Measurements from ENCODE around the gene ROS1. TPM values are rescaled to one million over a fixed set of nuclear protein-coding genes. Genes with fewer than 3 reads are reported as not detected.

The ROS1 gene
- polyA plus RNA-seq, 3 donors = not detected

GRCh38 chr6:117472667-117473066 is 46.9 kb upstream of the ROS1 start:
- H3K36me3 Mint-ChIP-seq = no peaks in the 10 kb centered on the region
- Histone ChIP-seq H3K79me2 (ENCODE audit: insufficient read depth, low read length) (no peaks in the 10 kb centered on the region), H3K4me1 (ENCODE audit: control insufficient read depth in 1 of 2, insufficient read depth in 2 of 2, low read length in 2 of 2) (peaks cover 0 to 11% of the 10 kb centered on the region in 2 donors), H3K27me3 (ENCODE audit: control insufficient read depth in 2 of 2, insufficient read depth in 2 of 2, low read length in 2 of 2) (peaks cover 0 to 3% of the 10 kb centered on the region in 2 donors), H3K9me3 (replicated peaks in 1 of 2; ENCODE audit: control insufficient read depth in 1 of 2, insufficient read depth in 1 of 2, low read length in 2 of 2) (no peaks in the 10 kb centered on the region), H3K4me2 (replicated peaks; ENCODE audit: extremely low read depth, low read length, poor library complexity, severe bottlenecking) (no peak overlapping the region), H3K4me3 (replicated peaks in 1 of 3; ENCODE audit: low read depth in 2 of 3, low read length in 3 of 3) (no peak overlapping the region), H3K36me3 (replicated peaks in 1 of 2; ENCODE audit: control insufficient read depth in 1 of 2, insufficient read depth in 2 of 2, low read length in 2 of 2) (no peaks in the 10 kb centered on the region), H3K9ac (ENCODE audit: insufficient read depth, low read length, poor library complexity, severe bottlenecking) (no peak overlapping the region), H4K20me1 (ENCODE audit: insufficient read depth, low read length) (no peaks in the 10 kb centered on the region), H2AFZ (ENCODE audit: insufficient read depth, low read depth, low read length, poor library complexity, severe bottlenecking) (no peak overlapping the region), H3K27ac (ENCODE audit: low read depth in 1 of 2, low read length in 2 of 2) (no peak overlapping the region)
- no peak for TF ChIP-seq CTCF (IDR thresholded peaks at IDR 0.05)
- intact Hi-C loops (cut with micrococcal nuclease) = no loop called here
- H3K27me3 Mint-ChIP-seq (ENCODE audit: low read depth in 3 of 3) = peaks cover 3 to 7% (median 3%) of the 10 kb centered on the region in 3 donors
- DNase-seq = no peak
- H3K27ac Mint-ChIP-seq = no peak overlapping the region
- H3K9me3 Mint-ChIP-seq = peaks cover 0 to 3% (median 0%) of the 10 kb centered on the region in 7 donors
- H3K4me3 Mint-ChIP-seq = no peak overlapping the region
- H3K4me1 Mint-ChIP-seq = peaks cover 15% of the 10 kb centered on the region
- 92% methylated on average over 3 of the region's 3 CpGs for WGBS (ENCODE audit: insufficient coverage)

DNA sequence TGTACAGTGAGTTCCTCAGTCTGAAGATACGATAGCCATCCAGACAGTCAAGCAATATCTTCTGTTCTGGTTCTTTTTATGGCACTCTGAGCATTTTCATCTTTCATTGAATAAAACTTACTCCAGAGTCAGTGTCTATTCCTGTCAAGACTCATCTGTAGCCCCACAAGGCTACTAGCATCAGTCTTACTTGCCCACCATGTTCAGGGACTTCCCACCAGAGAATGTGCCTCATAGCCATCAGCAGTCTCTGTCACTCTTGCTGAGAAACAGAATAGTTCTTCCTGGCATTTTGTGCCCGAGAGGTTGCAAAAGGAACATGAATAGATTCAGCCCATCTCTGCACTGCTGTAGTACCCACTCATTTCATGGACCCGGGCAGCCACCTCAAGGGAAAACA is 44.0 kb upstream of the ROS1 start:
- no peaks in the 10 kb centered on the region for H3K36me3 ChIP-seq (replicated peaks in 1 of 2; ENCODE audit: control insufficient read depth in 1 of 2, insufficient read depth in 2 of 2, low read length in 2 of 2)
- no peak for TF ChIP-seq CTCF (IDR thresholded peaks at IDR 0.05)
- no peaks in the 10 kb centered on the region for H4K20me1 ChIP-seq (ENCODE audit: insufficient read depth, low read length)
- Mint-ChIP-seq H3K27me3 (ENCODE audit: low read depth in 3 of 3) (peaks cover 0 to 6% (median 3%) of the 10 kb centered on the region in 3 donors), H3K4me1 (peaks cover 15% of the 10 kb centered on the region), H3K36me3 (no peaks in the 10 kb centered on the region), H3K9me3 (peaks cover 0 to 3% (median 0%) of the 10 kb centered on the region in 7 donors), H3K4me3 (no peak overlapping the region), H3K27ac (peak overlapping the region in 3 of 7 donors; percentile 16 to 53 (median 52))
- H3K9ac ChIP-seq (ENCODE audit: insufficient read depth, low read length, poor library complexity, severe bottlenecking) = no peak overlapping the region
- H3K79me2 ChIP-seq (ENCODE audit: insufficient read depth, low read length) = no peaks in the 10 kb centered on the region
- H3K4me2 ChIP-seq (replicated peaks; ENCODE audit: extremely low read depth, low read length, poor library complexity, severe bottlenecking) = peak overlapping the region; percentile 20
- peaks cover 0 to 11% of the 10 kb centered on the region in 2 donors for H3K4me1 ChIP-seq (ENCODE audit: control insufficient read depth in 1 of 2, insufficient read depth in 2 of 2, low read length in 2 of 2)
- H3K27ac ChIP-seq (ENCODE audit: low read depth in 1 of 2, low read length in 2 of 2) = no peak overlapping the region
- no peaks in the 10 kb centered on the region for H3K27me3 ChIP-seq (ENCODE audit: control insufficient read depth in 2 of 2, insufficient read depth in 2 of 2, low read length in 2 of 2)
- peak overlapping the region; percentile 49 for H2AFZ ChIP-seq (ENCODE audit: insufficient read depth, low read depth, low read length, poor library complexity, severe bottlenecking)
- no peaks in the 10 kb centered on the region for H3K9me3 ChIP-seq (replicated peaks in 1 of 2; ENCODE audit: control insufficient read depth in 1 of 2, insufficient read depth in 1 of 2, low read length in 2 of 2)
- no peak for DNase-seq
- no peak overlapping the region for H3K4me3 ChIP-seq (replicated peaks in 1 of 3; ENCODE audit: low read depth in 2 of 3, low read length in 3 of 3)
- intact Hi-C loops (cut with micrococcal nuclease) = no loop called here
- WGBS (ENCODE audit: insufficient coverage) = 92% methylated on average over 2 of the region's 3 CpGs

All from CD14-positive monocyte (primary cell).